Measurements from ENCODE around the gene CPEB4. TPM values are rescaled to one million over a fixed set of nuclear protein-coding genes. Genes with fewer than 3 reads are reported as not detected.

The CPEB4 gene
- total RNA-seq, 1 donor from 2014 or later = 42.2 TPM

DNA sequence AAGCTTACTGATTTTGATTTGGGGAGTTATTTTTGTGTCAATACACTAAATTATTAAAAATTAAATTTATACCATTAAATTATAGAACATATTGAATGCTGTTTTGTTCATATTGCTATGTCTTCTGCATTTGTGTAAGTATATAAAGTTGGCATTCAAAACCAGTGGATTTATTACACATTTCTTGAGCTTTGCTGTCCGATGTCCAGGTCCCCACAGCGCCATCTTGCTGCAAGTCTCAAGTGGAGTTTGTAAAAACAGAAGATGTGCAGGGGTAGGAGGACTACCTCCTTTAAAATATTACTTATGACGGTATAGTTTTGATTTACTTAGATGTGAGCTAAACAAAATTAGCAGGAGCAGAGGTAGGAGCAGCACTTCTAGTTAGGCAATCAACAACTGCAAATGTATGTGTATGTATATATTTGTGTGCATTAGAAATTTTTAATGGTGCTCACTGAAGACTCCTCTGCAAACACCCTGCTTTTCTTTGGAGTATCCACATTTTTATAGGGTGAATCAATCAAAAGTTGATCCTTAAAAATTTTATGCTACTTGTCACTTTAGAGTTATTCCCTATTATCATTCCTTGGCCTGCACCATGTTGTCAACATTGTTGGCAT lies 37.4 kb downstream of the CPEB4 start:
- peak; percentile 45 for ATAC-seq
- intact Hi-C loops (cut with DNase I) = no loop called here
- no peak for DNase-seq (ENCODE audit: low spot score)

DNA sequence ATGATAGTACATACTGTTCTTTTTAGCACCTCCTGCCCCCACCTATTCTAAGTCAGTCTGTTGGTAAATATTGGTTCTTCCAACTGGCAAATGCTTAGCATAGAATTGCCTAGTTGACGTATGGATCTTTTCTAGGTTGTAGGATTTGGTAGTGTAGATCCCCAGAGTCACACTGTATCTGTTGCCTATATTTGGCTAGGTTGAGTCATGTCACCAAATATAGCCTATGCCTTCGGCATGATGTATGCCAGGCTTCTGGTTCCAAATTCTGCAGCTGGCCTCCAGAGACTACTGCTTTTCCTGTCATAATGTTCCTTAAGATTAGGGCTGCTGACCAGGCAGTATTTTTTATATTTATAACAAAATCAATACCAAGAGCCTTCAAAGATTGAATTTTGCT lies 38.2 kb downstream of the CPEB4 start:
- peak; percentile 65 for ATAC-seq
- DNase-seq (ENCODE audit: low spot score) = no peak
- intact Hi-C loops (cut with DNase I) = no loop called here

DNA sequence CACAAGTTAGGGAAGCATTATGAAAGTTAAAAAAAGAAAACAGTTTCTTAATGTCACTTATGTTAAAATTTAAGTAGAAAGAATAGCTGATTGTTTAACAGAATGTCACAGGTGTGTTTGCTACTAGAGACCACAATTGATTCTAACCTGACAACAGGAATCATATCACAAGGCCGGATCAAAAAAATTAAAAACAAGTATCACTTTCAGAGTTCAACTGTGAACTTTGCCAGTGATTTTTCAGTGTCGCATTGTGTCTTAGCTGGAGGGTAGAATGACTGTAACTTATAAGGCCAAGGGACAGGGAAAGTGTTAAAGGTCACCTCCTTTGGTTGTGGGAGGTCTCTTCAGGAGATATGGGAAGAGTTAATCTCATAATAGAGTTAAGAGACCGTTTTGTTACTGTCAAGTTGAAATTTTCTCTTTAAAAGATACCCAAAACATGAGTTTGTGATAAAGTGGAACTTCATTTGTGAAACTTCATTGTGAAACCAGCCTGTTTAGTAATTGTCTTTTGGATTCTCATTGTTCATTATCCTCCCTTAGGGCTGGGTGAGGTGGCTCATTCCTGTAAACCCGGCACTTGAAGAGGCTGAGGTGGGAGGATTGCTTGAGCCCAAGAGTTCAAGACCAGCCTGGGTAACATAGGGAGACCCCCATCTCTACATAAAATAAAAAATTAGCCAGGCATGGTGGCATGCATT lies 40.9 kb downstream of the CPEB4 start:
- intact Hi-C loops (cut with DNase I) = no loop called here
- no peak for ATAC-seq
- no peak for DNase-seq (ENCODE audit: low spot score)

- ATAC-seq (no peak), DNase-seq (ENCODE audit: low spot score) (no peak)
- intact Hi-C loops (cut with DNase I) = no loop called here
Measured at GRCh38 chr5:173932695-173933139, 44.6 kb downstream of the CPEB4 start.

DNA sequence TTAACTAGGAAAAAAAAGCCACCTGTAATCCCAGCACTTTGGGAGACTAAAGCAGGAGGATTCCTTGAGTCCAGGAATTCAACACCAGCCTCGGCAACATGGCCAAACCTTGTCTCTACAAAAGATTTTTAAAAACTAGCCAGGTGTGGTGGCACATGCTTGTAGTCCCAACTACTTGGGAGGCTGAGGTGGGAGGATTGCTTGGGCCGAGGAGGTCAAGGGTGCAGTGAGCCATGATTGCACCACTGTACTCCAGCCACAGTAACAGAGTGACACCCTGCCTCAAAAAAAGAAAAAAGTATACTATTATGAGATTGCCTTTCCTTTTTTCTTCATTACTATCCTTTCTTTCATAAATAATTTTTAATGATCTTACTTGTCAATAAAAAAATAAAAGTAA lies 45.8 kb downstream of the CPEB4 start:
- no peak for ATAC-seq
- DNase-seq (ENCODE audit: low spot score) = no peak
- intact Hi-C loops (cut with DNase I) = no loop called here

GRCh38 chr5:173935396-173935795 lies 47.2 kb downstream of the CPEB4 start:
- intact Hi-C loops (cut with DNase I) = no loop called here
- no peak for ATAC-seq
- DNase-seq (ENCODE audit: low spot score) = no peak

GRCh38 chr5:173940269-173940668 lies 52.1 kb downstream of the CPEB4 start:
- intact Hi-C loops (cut with DNase I) = no loop called here
- no peak for DNase-seq (ENCODE audit: low spot score)
- ATAC-seq = no peak

DNA sequence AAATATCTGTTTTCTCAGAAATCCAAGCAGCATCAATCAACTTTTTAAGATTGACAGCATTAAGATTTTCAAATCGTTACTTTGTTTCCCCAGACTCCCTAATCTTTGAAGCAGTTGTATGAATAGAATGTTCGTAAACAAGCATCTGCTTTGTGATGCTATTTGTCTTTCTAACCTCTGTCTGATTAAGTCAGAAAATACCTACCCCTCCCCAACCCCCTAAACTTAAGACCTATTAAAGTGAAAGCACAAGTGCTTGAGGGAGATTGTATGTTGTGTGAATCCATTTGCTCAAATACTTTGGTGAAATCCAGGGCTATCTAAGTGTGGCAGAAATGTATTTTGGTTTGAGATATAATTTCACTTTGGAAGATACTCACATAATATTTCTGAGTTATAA lies 53.0 kb downstream of the CPEB4 start:
- ATAC-seq = no peak
- intact Hi-C loops (cut with DNase I) = no loop called here
- no peak for DNase-seq (ENCODE audit: low spot score)

- DNase-seq (ENCODE audit: low spot score) (no peak), ATAC-seq (no peak)
- intact Hi-C loops (cut with DNase I) = no loop called here
Measured at GRCh38 chr5:173941758-173942401, 53.7 kb downstream of the CPEB4 start.

DNA sequence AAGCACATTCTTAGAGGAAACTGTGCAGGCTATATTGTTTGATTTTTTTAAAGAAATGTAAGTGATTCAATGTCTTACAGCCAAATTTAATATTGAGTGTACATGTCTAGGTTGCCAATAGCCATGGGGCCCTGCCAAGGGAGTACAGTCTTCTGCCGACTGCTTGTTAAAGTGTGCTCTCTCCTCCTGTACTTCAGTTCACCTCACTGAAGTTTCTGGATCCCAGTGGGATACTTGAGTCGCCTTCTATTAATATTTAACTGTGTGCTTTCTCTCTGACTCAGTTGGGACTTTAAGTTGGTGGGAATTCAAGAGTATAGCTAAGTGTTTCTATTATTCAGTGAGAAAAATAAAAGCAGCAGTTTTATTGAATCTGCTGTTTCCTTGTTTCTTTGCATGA lies 56.4 kb downstream of the CPEB4 start:
- no peak for ATAC-seq
- intact Hi-C loops (cut with DNase I) = no loop called here
- no peak for DNase-seq (ENCODE audit: low spot score)

GRCh38 chr5:173945160-173945559 lies 57.0 kb downstream of the CPEB4 start:
- intact Hi-C loops (cut with DNase I) = no loop called here
- ATAC-seq (no peak), DNase-seq (ENCODE audit: low spot score) (no peak)

DNA sequence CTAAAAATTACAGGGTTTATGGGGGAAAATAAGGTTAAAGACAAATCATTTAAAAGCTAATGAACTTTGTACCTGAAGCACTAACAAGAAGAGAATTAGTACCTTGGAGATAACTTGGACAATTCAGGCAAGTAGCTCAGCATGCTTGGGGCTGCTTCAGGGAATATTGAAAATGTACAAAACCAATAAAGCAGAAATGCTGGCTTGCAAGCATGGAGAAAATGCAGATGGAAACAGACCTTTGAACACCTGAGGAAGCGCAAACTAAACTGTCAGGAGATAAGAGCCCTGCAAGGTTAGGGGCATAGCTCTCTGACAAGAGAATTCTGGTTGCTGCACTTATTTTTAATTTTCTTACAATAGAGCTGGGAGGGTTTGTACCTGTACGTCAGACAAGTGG lies 58.2 kb downstream of the CPEB4 start:
- ATAC-seq (no peak), DNase-seq (ENCODE audit: low spot score) (no peak)
- intact Hi-C loops (cut with DNase I) = no loop called here

DNA sequence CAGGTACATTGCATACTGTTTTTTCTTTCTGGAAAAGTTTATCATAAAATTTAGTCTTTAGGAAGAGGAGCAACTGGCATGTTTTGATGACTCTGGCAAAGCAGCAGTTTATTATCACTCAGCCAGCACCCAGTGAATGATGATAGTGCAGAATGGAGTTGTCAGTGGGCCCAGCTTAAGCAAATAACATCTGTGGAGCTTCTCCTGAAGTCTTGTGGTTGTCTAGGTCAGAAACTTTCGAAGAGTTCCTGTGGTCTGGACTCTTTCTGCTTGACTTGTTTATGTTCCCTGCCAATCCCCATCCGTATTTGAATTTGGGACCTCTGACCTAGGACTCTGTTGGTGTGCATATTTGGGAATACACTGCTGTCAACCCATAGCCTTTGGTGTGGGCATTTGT lies 62.7 kb downstream of the CPEB4 start:
- DNase-seq (ENCODE audit: low spot score) = no peak
- intact Hi-C loops (cut with DNase I) = no loop called here
- ATAC-seq = no peak

DNA sequence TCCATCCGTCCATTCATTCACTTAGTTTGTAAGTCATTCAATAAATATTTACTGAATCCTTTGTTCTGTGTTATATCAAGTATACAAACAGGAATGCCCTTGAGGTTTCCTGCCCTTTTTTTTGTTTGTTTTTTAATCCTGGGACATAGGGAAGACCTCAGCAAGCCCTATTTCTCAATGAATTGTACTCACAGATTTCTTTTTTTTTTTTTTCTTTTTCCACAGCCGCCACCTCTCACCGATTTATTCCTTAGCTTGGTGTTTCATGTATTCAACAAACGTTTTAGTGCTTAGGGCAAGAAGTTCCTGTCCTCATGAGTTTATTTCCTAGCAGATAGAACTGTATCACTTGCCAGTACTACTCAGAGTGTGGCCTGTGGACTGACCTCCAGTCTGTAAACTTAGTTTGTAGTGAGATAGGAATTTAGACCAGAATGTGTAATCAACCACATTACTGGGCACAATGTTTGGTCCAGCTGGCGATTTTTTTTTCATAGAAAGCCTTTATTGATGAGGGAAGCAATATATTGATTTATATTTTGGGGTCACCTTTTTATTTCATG lies 65.5 kb downstream of the CPEB4 start:
- intact Hi-C loops (cut with DNase I) = no loop called here
- DNase-seq (ENCODE audit: low spot score) = no peak
- ATAC-seq = no peak

DNA sequence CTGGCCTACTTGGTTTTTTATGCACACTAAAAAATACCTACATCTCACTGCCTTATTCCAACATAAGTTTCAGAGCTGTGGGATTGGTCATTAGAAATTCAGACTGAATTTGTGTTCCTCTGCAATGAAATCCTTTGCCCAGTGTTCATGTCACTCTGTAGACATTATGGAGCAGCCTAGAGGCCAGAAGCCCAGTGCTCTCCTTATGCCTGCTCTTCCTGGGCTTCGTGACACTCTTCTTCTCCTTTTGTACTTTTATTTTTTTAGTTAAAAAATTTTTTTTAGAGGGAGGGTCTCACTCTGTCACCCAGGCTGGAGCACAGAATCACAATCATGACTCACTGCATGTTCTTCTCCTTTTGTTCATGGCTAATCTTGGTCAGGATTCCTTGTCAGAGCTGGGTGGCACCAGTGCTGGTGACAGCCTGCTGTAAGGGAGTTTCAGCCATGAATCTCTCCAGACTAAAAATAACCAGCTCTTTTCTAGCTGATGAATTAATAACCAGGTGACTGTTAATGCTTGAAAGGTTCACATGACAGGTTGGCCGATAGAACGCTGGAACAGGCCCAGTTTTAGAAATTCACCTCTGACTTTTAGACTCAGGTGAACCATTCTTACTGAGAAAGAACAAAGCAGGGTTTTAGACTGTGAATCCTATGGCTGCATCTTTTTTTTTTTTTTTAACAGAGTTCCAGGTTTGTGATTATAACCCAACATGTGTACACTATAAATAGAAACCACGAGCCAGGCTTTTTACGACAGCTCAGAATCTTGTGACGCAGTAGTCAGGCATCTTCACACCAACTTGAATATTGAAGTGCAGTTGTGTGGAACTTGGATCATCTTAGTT lies 66.7 kb downstream of the CPEB4 start:
- ATAC-seq = no peak
- DNase-seq (ENCODE audit: low spot score) = no peak
- intact Hi-C loops (cut with DNase I) = no loop called here

DNA sequence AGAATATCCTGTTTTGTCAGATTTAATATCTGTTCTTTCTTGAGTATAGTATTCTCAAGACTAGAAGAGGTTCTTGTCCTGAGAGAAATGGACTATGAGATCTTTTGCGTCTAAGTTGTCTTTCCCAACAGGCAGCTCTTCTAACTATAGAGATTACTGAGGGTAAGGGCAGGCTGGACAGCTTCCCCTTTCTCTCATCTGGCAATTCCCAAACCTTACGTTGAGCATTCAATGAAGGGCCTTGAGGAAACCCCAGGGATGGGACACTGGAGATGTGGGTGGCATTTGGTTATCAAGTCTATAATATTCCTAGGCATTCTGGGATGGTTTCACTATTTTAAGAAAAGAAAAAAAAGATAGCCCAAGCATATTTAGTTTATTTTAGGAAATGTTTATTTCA lies 72.8 kb downstream of the CPEB4 start:
- ATAC-seq (no peak), DNase-seq (ENCODE audit: low spot score) (no peak)
- intact Hi-C loops (cut with DNase I) = no loop called here

DNA sequence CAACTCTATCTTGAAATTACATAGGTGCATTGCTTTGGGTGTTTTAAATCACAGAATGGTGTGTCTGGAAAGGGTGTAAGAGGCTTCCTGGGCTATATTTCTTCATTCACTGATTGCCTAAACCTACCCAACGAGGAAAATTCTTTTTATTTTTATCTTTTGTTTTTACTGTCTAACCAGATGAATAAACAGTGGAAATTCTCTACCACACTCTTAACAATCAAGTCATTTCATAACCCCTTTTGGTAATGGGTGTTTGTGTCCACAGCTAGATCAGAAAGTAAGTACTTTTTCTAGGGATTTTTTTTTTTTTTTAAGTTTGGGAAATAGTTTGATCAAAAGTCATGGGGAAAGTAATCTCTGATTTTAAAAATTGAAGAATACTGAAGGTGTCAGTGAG lies 73.3 kb downstream of the CPEB4 start:
- DNase-seq (ENCODE audit: low spot score) = no peak
- intact Hi-C loops (cut with DNase I) = no loop called here
- ATAC-seq = no peak

GRCh38 chr5:173962436-173962972 lies 74.4 kb downstream of the CPEB4 start:
- intact Hi-C loops (cut with DNase I) = no loop called here
- ATAC-seq = no peak

GRCh38 chr5:173963182-173963838 lies 75.2 kb downstream of the CPEB4 start:
- intact Hi-C loops (cut with DNase I) = no loop called here

More at GRCh38 chr5:173962436-173962972, 74.4 kb downstream of the CPEB4 start:
- DNase-seq (ENCODE audit: low spot score) = no peak

More at GRCh38 chr5:173963182-173963838, 75.2 kb downstream of the CPEB4 start:
- ATAC-seq = no peak
- DNase-seq (ENCODE audit: low spot score) = no peak
